ENCODE results near the gene IQUB.
"Not testable (repeated sequence)": the region's sequence is repeated elsewhere in the genome, so short reads cannot be mapped to it uniquely, and the experiment has no call there.

IQUB gene

GRCh38 chr7:123533929-123534382 lies 439 bp downstream of the IQUB start:
- Histone ChIP-seq H3K79me2 (ENCODE audit: insufficient read depth, low read length) (no peaks in the 10 kb centered on the region), H4K20me1 (ENCODE audit: insufficient read depth, low read length, poor library complexity, severe bottlenecking) (peaks cover 3% of the 10 kb centered on the region), H3K9me2 (replicated peaks; ENCODE audit: low read depth, low read length) (no peaks in the 10 kb centered on the region), H3K27me3 (ENCODE audit: insufficient read depth, low read length, poor library complexity, severe bottlenecking) (no peaks in the 10 kb centered on the region), H3K9me3 (ENCODE audit: insufficient read depth, low read depth, low read length) (no peaks in the 10 kb centered on the region), H3K4me2 (ENCODE audit: low read depth, low read length, poor library complexity, severe bottlenecking) (peak overlapping the region; percentile 72), H3K4me1 (ENCODE audit: insufficient read depth, low read length, poor library complexity, severe bottlenecking) (no peaks in the 10 kb centered on the region), H3F3A (ENCODE audit: low read depth) (no peaks in the 10 kb centered on the region), H3K36me3 (ENCODE audit: insufficient read depth, low read length) (no peaks in the 10 kb centered on the region), H3K4me3 (ENCODE audit: low read length, poor library complexity, severe bottlenecking) (peak overlapping the region; percentile 77), H3K9ac (ENCODE audit: low read depth, low read length, poor library complexity, severe bottlenecking) (no peak overlapping the region), H2AFZ (ENCODE audit: low read length) (peak overlapping the region; percentile 47; the same call in 1 of the 2 replicates)
- TF ChIP-seq EZH2phosphoT487 (IDR thresholded peaks at IDR 0.05; ENCODE audit: borderline replicate concordance) (no peak), CTCF (conservative IDR thresholded peaks at IDR 0.05; ENCODE audit: low read length) (no peak)

- H3F3A ChIP-seq (ENCODE audit: low read depth): no peaks in the 10 kb centered on the region
- H2AFZ ChIP-seq (ENCODE audit: low read length): no peak overlapping the region
- no peaks in the 10 kb centered on the region for H3K36me3 ChIP-seq (ENCODE audit: insufficient read depth, low read length)
- H3K4me2 ChIP-seq (ENCODE audit: low read depth, low read length, poor library complexity, severe bottlenecking): no peak overlapping the region
- H4K20me1 ChIP-seq (ENCODE audit: insufficient read depth, low read length, poor library complexity, severe bottlenecking): peaks cover 3% of the 10 kb centered on the region
- H3K9me3 ChIP-seq (ENCODE audit: insufficient read depth, low read depth, low read length): no peaks in the 10 kb centered on the region
- H3K9me2 ChIP-seq (replicated peaks; ENCODE audit: low read depth, low read length): no peaks in the 10 kb centered on the region
- no peak overlapping the region for H3K9ac ChIP-seq (ENCODE audit: low read depth, low read length, poor library complexity, severe bottlenecking)
- H3K4me3 ChIP-seq (ENCODE audit: low read length, poor library complexity, severe bottlenecking): no peak overlapping the region
- H3K79me2 ChIP-seq (ENCODE audit: insufficient read depth, low read length): no peaks in the 10 kb centered on the region
- H3K4me1 ChIP-seq (ENCODE audit: insufficient read depth, low read length, poor library complexity, severe bottlenecking): no peaks in the 10 kb centered on the region
- no peaks in the 10 kb centered on the region for H3K27me3 ChIP-seq (ENCODE audit: insufficient read depth, low read length, poor library complexity, severe bottlenecking)
- TF ChIP-seq CTCF (conservative IDR thresholded peaks at IDR 0.05; ENCODE audit: low read length): no peak
- no peak for TF ChIP-seq EZH2phosphoT487 (IDR thresholded peaks at IDR 0.05; ENCODE audit: borderline replicate concordance)
Observed at GRCh38 chr7:123533553-123533917, 860 bp downstream of the IQUB start.

- not testable (repeated sequence) for H3K27me3 ChIP-seq (ENCODE audit: insufficient read depth, low read length, poor library complexity, severe bottlenecking); H3F3A ChIP-seq (ENCODE audit: low read depth); H3K4me1 ChIP-seq (ENCODE audit: insufficient read depth, low read length, poor library complexity, severe bottlenecking); H3K9me2 ChIP-seq (replicated peaks; ENCODE audit: low read depth, low read length); H3K9me3 ChIP-seq (ENCODE audit: insufficient read depth, low read depth, low read length); H3K79me2 ChIP-seq (ENCODE audit: insufficient read depth, low read length); H3K9ac ChIP-seq (ENCODE audit: low read depth, low read length, poor library complexity, severe bottlenecking); H3K4me2 ChIP-seq (ENCODE audit: low read depth, low read length, poor library complexity, severe bottlenecking); H3K36me3 ChIP-seq (ENCODE audit: insufficient read depth, low read length); H4K20me1 ChIP-seq (ENCODE audit: insufficient read depth, low read length, poor library complexity, severe bottlenecking); H2AFZ ChIP-seq (ENCODE audit: low read length); H3K4me3 ChIP-seq (ENCODE audit: low read length, poor library complexity, severe bottlenecking)
Observed at GRCh38 chr7:123532788-123533552, 1.4 kb downstream of the IQUB start.

GRCh38 chr7:123532343-123532742 lies 2.1 kb downstream of the IQUB start:
- not testable (repeated sequence) for H3K27me3 ChIP-seq (ENCODE audit: insufficient read depth, low read length, poor library complexity, severe bottlenecking); H3K79me2 ChIP-seq (ENCODE audit: insufficient read depth, low read length); H3K4me1 ChIP-seq (ENCODE audit: insufficient read depth, low read length, poor library complexity, severe bottlenecking); H3K4me2 ChIP-seq (ENCODE audit: low read depth, low read length, poor library complexity, severe bottlenecking); H3F3A ChIP-seq (ENCODE audit: low read depth); H3K36me3 ChIP-seq (ENCODE audit: insufficient read depth, low read length); H3K4me3 ChIP-seq (ENCODE audit: low read length, poor library complexity, severe bottlenecking); H2AFZ ChIP-seq (ENCODE audit: low read length); H3K9me3 ChIP-seq (ENCODE audit: insufficient read depth, low read depth, low read length); H3K9me2 ChIP-seq (replicated peaks; ENCODE audit: low read depth, low read length); H3K9ac ChIP-seq (ENCODE audit: low read depth, low read length, poor library complexity, severe bottlenecking); H4K20me1 ChIP-seq (ENCODE audit: insufficient read depth, low read length, poor library complexity, severe bottlenecking)

GRCh38 chr7:123530035-123530591 lies 4.3 kb downstream of the IQUB start:
- not testable (repeated sequence) for H3K4me1 ChIP-seq (ENCODE audit: insufficient read depth, low read length, poor library complexity, severe bottlenecking); H3F3A ChIP-seq (ENCODE audit: low read depth); H3K79me2 ChIP-seq (ENCODE audit: insufficient read depth, low read length); H3K9me3 ChIP-seq (ENCODE audit: insufficient read depth, low read depth, low read length); H4K20me1 ChIP-seq (ENCODE audit: insufficient read depth, low read length, poor library complexity, severe bottlenecking); H3K9me2 ChIP-seq (replicated peaks; ENCODE audit: low read depth, low read length); H3K4me2 ChIP-seq (ENCODE audit: low read depth, low read length, poor library complexity, severe bottlenecking); H3K36me3 ChIP-seq (ENCODE audit: insufficient read depth, low read length); H3K27me3 ChIP-seq (ENCODE audit: insufficient read depth, low read length, poor library complexity, severe bottlenecking); H3K4me3 ChIP-seq (ENCODE audit: low read length, poor library complexity, severe bottlenecking); H2AFZ ChIP-seq (ENCODE audit: low read length); H3K9ac ChIP-seq (ENCODE audit: low read depth, low read length, poor library complexity, severe bottlenecking)
